NCI-H2029 treated with DMSO at 0.1 percent for 48 hours (cell line): ENCODE results near the gene RTL3.
"Not testable (repeated sequence)": the region's sequence is repeated elsewhere in the genome, so short reads cannot be mapped to it uniquely, and the experiment has no call there.

Source experiments
- DNase-seq: peaks from one replicate; lab custom pipeline; 2025; lab: John Stamatoyannopoulos, UW

The RTL3 gene, protein sequence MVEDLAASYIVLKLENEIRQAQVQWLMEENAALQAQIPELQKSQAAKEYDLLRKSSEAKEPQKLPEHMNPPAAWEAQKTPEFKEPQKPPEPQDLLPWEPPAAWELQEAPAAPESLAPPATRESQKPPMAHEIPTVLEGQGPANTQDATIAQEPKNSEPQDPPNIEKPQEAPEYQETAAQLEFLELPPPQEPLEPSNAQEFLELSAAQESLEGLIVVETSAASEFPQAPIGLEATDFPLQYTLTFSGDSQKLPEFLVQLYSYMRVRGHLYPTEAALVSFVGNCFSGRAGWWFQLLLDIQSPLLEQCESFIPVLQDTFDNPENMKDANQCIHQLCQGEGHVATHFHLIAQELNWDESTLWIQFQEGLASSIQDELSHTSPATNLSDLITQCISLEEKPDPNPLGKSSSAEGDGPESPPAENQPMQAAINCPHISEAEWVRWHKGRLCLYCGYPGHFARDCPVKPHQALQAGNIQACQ

DNA sequence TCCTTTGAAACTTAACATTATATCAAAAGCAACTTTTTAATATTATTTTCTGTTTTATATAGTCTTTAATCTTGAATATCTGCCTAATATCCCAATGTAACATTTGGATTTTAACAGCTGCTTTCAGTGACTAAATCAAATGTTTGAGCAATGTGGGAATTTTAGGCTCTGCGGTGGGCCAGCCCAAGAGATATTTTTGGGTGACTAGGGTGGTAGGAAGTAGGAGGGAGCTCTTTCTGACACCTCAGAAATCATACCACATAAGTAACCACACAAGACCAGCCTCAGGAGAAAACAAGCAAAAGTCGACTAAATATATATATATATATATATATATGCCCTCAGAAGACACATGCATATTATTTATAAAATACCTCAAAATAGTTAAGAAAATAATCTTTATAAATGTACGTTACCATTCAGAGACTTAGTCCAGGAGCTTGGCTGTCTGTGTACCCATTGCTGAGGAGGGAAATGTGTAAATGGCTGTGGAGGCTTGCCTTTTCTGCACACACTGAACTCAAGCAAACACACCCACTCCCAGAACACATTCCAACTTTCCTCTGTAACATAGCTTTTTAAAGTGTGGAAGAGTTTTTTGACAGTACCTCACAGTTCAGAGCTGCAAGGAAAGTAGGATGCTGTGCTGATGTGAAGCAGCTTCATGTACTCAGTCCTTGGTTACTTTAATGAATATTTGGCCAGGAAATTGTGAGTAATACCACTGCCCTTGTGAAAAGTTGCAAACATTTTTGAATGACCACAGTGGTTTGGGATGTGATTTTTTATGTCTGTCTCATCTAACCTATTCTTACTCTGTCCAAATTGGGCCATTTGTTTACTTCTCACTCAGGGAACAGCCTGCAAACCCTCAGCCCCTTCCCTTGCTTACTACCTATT is at the start of gene RTL3:
TSS of gene RTL3 (minus strand) at position 484 of the 900 bp plus-strand sequence. CDS start 908 bp downstream, outside the sequence.
- no peak for DNase-seq

DNA sequence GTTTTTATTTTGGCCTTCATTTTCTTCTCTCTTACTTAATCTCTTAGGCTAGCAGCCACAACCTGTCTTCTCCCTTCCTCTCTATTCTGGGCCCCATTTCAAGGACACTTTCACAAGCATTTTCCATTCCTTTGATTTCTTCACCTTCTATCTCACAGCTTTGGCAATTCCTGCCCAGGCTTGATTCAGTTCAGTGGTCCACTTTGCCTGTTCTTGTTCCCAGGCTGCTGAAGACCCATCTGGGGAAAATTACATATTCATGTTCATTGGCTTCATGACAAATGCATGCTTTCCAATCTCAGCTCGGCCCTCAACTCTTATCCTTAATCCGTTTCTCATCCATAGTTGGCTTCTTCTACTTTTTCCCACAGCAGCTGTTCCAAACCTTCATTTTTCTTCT is 49.7 kb upstream of the RTL3 start:
- no peak for DNase-seq

DNA sequence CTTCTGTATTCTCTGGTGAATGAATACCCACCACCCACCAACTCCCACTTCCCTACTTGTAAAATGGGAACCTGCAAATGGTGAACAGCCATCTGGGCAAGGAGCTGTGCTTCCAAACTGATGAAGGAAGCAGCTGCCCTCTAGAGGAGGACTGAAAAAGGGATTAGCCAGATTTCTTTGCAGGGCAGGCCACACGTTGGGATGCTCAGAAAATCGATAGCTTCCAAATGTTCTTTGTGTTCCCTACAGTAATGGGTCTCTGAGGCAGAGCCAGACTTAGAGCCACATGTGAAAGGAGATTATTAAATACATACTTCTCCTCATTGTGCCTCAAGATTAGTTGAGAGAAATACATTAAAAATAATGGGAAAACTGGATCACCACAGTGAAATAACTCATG is 49.1 kb upstream of the RTL3 start:
- DNase-seq: no peak

DNA sequence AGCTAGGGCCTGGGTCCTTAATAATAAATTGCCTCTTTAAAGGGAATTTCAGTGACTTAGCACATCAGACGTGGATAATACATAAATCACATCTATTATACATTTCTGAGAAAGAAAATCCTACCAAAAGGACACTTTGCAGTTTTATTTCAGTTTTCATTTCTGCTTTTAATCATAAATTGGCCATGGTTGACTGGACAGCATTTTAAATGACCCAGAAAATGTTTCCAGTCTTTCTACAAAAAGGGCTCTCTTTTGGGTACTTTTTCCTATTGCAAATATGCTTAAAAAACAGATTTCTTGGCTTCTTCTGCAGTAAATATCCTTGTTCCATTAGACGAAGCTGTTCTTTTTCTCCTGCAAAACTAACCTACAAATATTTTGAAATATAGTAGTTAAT is 46.9 kb upstream of the RTL3 start:
- no peak for DNase-seq

DNA sequence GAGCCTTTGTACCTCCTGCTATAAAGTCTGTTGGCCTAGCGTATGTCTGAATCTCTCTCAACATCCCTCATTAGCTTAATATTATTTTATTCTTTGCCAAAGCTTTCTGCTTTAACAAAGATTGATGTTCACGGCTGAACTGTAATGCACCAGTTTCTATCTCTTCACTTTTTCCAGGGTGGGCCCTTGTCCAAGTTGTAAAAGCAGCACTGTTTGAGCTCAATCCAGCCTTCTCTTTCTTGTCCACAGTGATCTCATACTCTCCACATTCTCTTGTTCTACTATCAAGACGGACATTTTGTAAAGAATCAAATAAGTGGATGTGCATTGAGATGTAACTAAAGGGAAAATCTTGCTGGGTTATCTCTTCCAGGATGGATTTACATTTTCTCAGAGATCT is 34.4 kb upstream of the RTL3 start:
- no peak for DNase-seq

DNA sequence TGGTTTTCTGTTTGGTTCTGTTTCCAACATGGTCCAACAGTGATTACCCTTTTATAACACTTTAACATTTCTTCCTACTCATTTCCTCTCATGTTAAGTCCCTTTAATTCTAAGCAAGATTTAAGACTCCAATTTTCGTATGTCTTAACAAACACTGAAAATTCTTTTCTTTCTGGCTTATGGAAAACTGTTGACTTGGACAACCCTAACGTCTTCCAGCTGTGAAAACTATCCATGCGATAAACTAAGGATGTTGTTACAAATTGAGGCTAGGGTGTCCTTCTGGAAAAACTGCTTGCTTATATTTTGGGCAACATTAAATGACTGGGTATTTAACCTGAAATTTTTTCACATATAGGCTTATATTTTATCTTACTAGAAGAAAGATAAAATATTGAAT is 33.9 kb upstream of the RTL3 start:
- no peak for DNase-seq

DNA sequence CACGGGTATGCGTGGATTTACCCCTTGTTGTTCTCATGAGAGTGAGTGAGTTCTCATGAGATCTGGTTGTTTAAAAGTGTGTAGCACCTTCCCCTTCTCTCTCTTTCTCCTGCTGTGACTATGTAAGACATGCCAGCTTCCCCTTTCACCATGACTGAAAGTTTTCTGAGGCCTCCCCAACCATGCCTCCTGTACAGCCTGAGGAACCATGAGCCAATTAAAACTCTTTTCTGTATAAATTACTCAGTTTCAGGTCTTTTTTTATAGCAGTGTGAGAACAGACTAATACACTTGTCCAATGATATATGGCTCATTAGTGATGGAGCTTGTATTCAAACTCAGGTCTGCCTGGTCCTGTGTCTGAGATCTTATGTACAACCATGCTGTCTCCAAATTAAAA is 28.5 kb upstream of the RTL3 start:
- DNase-seq: no peak

DNA sequence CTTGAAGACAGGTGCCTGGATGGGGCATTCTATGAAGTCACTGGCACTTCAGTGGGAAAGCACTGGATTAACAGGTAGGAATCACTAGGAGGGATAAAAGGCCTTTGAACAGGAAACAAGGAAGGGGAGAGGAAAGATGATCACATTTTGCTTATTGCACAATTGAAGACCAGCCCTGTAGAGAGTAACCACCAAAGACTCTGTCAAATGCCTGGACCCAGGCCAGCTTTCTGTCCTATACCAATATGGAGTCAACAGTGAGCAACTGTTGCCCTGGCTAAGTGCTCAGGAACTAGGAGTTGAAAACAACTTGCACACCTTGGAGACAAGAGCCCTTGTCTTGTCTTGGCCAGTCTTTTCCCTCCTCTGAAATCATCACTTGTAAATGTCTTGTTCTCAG is 14.1 kb upstream of the RTL3 start:
- no peak for DNase-seq

DNA sequence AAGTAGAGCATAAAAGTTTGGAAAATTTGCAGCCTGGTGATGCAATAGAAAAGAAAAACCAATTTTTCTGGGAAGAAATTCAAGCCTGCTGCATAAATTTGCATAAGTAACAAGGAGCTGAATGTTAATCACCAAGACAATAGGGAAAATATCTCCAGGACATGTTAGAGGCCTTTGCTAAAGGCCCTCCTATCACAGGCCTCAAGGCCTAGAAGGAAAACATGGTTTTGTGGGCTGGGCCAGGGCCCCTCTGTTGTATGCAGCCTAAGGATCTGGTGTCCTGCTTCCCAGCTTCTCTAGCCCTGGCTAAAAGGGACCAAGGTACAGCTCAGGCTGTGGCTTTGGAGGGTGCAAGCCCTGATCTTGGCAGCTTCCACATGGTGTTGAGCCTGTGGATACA is 6.2 kb upstream of the RTL3 start:
- DNase-seq: no peak

DNA sequence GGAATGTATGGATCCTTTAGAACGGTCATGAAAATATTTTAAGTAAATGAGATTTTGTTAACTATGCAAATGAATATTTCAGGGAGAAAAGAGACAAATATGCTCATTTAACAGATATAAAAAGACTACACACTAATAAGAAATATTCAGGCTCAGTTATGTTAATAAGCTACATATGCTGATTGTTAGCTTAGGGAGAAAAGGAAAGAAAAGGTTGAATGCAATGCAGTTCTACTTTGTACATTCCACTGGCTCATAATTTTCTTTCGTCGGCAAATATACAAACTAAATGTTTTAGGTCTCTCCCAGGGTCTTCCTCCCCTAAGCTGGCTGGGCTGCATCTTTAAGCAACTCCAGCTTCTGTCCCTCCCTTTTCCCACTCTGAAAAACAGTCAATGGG is 2.7 kb upstream of the RTL3 start:
- DNase-seq: no peak

DNA sequence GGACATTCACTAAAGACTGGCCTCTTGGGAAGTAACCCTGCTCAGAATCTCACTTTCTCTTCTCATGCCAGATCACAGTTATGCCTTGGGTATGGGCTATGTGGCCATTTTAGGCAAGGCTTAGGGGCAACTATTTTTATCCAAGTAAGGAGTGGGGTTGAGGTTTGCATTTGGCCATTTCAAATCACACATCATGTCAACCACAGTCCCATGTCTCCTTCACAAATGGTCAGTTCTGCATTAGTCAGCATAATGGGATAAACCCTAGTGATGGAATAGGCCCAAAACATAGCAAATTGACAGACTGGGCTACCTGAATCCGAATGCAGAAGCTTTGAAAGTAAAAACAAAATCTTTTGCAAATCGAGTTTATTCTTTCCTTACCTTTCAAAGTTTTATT is 827 bp upstream of the RTL3 start:
- DNase-seq: no peak

DNA sequence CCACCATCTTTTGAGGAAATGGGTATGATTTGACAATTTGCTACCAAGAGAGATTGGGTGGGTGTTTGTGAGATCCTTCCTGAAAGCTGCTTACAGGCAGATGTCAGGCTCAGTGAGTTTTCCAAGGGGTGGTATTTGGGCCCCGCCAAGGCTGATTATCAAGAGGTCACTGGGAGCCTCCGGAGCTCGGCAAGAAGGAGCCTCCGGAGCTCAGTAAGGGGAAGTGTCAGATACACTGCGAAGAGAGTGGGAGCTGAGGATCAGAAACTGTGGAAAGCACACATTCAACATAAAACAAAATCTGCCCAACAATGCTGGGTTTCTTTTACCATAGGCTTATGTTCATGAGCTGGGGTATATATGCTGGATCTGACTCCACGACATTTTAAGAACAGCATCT is 714 bp downstream of the RTL3 start:
- DNase-seq: no peak

DNA sequence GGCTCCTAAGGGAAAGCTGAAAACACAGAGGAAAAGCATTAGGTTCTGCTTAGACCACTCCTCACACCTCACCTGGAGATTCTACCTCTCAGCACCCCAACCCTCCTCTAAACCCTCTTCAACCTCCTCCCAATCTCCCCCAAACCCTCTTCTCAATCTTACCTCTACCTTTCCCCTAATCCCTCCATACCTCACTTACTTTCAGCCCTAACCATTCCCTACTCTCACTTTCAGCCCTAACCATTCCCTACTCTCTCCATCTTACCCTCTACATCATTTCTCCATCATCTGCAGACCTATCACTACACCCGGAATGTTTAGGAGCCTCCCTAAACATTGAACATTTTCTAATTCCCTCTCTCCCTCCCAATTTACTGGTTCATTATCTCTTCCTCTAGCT is 3.5 kb downstream of the RTL3 start:
- no peak for DNase-seq

DNA sequence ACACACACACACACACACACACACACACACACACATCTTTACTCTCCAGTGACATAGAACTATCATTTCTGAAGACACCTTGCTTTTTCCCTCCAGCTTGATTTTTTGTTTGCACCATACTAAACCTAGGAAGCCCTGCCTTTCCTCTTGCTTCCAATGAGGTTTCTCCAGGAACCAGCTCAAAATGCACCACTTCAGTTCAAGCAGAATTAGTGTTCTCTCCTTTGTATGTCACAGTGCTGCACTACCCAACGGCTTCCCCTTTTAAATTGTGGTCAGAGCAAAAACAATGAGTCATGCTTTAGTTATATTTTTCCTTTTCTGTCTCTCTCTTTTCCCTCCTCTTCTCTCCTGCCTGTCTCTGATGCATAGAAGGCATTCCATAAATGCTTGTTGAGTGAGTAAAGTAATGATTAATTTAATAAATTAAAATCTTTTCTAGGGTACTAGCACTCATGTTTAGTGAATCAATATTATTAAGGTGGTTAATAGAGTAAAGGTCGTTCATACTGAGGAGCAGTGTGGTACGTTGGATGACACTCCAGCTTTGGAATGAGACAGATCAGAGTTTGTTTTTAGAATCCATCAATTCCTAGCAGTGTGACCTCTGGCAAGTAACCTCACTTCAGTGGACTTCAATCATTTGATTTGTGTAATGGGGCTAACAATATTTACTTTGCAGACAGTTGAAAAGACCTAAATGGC is 5.9 kb downstream of the RTL3 start:
- DNase-seq: no peak

DNA sequence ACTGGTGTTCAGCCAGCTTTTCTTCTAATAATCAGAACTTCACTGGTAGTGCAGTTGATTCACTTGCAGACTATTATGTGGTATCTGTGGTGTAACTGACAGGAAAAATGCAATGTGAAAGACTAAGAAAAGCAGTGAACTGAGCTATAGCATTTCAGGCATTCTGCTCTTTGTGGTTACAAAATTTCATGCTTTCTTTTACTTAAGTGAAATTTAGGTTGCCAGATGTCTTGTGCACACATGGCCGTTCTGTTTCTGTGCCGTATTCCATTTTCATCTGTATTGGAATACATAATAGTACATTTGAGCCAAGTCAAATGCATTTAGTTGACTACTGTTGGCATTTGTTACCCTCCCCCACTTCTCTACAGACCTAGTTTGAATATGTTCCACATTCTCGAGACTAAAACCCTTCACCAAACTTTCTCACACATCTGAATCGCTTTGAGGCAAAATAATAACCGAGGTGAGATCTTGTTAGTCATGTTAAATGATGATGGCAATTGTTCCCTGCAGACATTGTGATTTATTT is 8.2 kb downstream of the RTL3 start:
- no peak for DNase-seq

DNA sequence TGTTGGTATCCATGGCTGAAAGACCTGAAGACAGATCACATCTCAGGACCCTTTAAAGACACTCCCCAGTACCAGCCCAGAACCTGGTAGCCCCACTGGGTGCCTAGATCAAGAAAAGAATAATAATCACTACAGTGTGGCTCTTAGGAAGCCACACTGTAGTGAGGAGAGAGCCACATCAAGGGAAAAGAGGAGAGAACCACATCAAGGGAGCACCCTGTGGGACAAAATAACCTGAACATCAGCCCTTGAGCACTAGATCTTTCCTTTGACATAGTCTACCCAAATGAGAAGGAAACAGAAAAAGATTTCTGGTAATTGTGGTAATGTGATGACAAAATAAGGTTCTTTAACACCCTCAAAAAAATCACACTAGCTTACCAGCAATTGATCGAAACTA is 15.3 kb downstream of the RTL3 start:
- DNase-seq: no peak

DNA sequence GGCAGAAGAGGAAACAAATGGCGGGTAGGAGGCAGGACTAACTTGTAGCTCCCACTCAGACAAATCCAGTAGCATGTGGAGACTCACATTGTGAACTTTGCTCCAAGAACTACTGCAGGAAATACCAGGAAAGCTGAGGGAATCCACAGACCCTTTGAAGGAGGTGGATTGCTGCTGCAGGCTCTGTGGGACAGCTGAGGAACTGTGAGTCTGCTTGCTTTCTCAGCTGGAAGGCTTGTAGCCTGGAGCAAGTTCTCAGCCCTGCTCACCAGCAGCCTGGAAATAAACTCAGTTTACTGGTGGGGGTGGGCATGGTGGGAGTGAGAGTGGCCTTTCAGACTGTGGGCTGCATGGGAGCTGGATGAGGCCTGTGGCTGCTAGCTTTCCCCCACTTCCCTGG is 16.0 kb downstream of the RTL3 start:
- DNase-seq: no peak

DNA sequence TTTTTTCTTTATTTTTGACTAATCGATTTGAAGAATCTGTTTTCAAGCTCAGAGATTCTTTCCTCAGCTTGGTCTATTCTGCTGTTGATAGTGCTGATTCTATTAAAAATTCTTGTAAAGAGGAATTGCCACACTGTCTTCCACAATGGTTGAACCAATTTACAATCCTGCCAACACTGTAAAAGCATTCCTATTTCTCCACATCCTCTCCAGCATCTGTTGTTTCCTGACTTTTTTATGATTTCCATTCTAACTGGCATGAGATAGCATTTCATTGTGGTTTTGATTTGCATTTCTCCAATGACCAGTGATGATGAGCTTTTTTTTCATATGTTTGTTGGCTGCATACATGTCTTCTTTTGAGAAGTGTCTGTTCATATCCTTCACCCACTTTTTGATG is 23.0 kb downstream of the RTL3 start:
- not testable (repeated sequence) for DNase-seq

DNA sequence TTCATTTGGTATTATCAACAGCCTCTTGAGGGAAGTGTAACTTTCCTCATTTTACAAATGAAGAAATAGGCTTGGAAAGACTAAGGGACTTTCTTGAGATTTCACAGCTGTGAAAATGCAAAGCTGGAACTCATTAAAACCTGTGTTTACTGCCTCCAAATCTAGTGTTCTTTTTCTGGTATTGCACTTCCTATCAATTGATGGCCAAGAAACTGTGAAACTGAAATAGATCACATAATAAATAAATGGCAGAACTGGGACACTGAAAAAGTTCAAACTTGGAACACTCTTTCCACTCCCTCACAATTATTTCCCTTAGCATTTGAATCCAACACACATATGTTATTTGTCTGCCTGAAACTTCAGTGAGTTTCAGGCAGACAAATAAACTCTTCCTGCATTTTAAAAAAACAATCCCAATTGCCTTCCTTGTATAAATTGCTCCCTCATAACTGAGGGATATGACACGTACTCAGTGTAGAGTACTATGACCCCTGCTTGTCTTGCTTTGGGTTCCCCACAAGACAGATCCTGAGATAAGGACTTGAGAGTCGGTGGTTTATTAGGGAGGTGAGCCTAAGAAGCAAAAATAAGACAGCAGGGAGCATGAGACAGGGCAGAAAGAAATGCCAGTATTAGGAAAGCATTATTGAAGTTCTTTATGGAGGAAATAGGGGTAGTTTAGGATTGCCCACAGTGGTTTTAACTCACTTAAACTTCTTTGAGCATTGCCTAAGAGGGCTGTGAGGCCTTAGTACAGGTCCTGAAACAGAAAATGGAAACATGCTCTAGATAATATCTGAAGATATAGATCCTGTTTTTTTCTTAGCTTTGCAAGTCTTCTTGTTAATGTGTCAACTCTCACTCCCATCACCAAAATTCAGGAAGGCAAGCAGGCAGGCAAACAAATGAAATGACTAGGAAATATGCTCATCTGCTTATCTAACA is 33.9 kb downstream of the RTL3 start:
- DNase-seq: no peak

DNA sequence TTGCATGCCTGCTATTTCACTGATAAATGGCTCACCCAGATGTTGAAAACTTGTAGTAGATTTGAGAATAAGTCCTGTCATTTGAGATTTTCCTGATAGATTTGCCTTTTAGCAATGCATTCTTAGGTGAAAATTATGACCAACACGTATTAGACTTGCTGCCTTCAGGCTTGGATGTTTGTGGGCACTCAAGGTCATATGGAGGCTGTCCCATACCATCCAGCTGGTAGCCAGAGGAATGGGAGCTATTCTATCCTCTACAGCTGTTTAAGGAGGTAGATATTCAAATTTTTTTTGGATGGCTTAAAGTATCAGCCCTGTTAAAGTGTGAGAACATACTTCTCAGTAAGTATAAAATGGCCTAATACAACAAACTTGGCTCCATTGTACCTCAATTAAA is 34.7 kb downstream of the RTL3 start:
- DNase-seq: no peak

DNA sequence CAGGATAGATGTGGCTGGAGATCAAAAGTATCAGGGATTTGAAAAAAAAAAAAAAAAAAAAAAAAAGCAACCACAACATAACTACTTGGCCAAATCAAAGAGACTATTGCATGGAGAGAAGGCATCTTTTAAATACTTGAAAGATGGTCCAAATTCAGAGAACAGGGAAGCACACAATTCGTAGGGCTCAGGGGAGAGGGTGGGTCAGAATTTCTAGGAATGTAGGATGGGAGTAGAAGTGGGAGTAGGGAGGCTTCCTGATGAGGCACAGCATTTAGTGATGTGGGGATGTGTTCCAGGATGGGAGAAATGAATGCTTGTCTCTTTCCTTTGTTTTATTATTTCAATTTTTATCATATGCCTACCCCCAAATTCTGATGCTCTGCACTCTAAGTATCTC is 36.3 kb downstream of the RTL3 start:
- DNase-seq: no peak
